HG03045 (cell line): ENCODE results near the gene ATP1A3.
"Not testable (repeated sequence)": the region's sequence is repeated elsewhere in the genome, so short reads cannot be mapped to it uniquely, and the experiment has no call there.

Experiments
- ATAC-seq: cut with Tn5 transposase; IDR thresholded peaks from one replicate; pipeline ENCODE4 v1.9.1; 2021; ENCODE audit warnings: mild to moderate bottlenecking, moderate library complexity; ENCODE audit not compliant: unreplicated experiment

The ATP1A3 gene

DNA sequence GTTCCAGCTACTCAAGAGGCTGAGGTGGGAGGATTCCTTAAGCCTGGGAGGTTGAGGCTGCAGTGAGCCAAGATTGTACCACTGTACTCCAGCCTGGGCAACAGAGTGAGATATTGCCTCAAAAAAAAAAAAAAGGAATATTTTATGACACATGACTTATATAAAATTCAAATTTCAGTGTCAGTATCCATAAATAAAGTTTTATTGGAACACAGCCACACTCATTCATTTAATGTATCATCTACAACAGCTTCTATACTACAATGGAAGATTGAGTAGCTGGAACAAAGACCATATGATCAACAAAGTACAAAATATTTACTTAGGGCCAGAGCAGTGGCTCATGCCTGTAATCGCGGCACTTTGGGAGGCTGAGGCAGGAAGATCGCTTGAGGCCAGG lies 18.7 kb upstream of the ATP1A3 start:
- ATAC-seq: not testable (repeated sequence)

GRCh38 chr19:42010245-42011126 lies 16.5 kb upstream of the ATP1A3 start:
- no peak for ATAC-seq

DNA sequence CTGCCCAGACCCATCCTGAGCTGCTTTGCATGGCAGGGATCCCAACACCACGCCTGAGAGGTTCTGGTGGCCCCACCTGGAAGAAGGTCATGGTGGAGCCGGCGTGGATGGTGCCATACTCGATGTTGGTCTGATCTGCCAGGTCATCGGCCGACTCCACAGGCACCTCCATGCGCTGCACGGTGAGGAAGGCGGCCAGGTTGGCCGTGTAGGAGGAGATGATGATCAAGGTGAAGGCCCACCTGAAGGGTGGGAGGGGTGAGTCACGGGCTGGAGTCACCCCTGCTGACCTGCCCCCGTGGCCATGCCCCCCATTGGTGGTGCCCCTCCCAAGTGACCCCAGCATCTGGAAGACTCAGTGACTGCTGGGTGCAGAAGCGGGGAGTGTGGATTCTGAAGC lies 12.5 kb upstream of the ATP1A3 start:
- no peak for ATAC-seq

DNA sequence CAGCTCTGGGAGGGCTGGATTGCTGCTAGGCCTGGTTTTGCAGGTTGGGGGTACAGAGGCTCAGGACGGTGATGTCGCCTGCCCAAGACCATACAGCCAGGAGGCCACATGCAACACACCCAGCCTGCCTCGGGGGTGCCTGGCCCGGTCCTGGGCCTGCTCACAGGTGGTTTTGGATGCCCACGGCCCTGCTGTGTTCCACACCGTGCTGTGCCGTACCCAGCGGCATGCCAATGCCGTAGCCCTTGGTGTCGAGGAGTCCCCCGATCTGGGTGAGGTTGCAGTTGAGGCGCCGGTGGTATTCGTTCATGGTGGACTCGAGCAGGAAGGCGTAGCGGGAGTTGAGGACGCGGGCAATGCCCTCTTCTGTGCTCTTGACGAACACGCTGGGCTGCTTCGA lies 11.5 kb upstream of the ATP1A3 start:
- no peak for ATAC-seq

DNA sequence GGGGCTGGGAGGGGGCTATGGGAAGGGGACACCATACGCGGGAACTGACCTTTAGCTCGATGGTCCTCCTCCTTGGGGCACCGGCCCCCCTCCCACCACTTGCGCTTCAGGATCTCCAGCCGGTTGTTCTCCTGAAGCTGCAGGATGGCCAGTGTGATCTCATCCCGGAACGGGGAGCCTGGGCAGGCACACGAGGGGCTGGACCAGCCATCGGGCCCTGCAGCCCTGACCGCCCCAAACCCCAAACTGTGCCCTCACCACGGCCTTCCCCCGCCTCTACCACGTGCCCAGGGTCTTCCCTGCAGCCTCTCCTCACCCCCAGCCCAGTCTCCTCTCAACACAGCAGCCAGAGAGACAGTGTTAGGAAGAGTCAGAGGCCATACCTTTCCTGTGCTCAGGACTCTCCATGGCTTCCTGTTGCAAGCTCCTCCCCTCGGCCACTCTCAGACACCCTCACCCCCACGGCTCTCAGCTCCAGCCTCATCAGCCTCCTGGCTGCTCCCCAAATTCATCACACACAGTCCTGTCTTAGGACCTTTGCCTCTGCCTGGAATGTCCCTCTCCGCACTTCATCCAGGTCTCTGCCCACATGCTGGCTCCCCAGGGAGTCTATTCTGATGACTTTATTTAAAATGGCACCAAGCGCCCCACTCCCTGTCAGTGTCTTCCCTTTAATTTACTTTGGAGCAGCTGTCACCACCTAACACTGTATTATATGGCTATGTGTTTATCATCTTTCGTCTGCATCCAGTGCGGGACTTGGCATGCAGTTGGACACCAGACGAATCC lies 9.7 kb upstream of the ATP1A3 start:
- no peak for ATAC-seq

GRCh38 chr19:41999878-42000208 lies 5.8 kb upstream of the ATP1A3 start:
- no peak for ATAC-seq

GRCh38 chr19:41999071-41999877 lies 5.2 kb upstream of the ATP1A3 start:
- ATAC-seq: no peak

DNA sequence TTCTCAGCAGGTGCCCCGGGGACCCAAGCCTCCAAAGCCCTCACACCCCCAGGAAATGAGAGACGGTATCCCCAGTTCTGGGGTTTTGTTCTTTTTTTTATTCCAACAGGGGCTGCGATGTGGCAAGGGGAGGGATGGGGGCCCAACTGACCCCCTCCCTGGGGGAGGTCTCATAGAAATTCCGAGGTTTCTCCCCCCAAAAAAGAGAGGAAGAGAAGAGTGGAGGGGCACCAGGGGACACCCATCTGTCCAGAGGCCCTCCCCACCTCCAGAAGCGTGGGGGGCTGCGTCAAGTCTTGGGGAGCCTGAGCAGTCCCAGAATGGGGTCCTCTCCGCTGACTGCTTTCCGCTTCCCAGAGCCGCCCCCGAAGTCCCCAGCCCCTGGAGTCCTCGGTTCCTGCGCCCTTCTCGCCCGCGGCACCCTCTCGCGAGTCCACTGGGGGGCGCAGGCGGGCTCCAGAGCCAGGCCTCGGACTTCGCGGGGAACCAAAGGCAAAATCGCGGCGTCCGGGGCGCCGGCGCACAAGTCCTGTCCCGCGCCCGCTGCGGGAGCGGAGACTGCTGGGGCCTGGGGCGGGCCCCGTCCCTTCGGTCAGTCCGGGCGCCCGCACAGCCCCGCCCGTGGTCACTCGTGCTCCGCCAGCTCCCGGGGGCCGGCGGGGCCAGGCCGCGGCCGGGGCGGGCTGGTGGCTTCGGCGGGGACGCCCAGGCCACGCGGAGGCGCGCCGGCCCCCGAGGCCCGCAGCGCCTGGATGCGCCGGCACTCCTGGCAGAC lies 4.4 kb upstream of the ATP1A3 start:
- ATAC-seq: no peak

DNA sequence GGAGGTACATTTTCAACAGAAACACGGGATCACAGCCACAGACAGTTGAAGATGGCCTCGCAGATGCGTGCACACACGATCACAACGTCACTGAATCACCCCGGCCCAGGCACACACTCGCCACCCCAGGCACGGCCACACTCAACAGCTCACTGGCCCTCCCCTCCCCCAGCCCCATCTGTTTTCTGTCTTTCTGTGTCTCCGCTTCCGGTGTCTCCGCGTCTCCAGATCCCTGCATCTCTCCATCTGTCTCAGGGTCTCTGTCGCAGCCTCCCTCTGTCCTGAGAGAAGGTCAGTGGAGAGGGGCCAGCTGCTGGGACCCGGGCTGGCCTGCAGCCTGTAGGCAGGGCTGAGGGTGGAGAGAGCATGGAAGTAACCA lies 3.8 kb upstream of the ATP1A3 start:
- no peak for ATAC-seq

- no peak for ATAC-seq
These were observed 3.3 kb upstream of the ATP1A3 start for GRCh38 chr19:41997121-41997850.

DNA sequence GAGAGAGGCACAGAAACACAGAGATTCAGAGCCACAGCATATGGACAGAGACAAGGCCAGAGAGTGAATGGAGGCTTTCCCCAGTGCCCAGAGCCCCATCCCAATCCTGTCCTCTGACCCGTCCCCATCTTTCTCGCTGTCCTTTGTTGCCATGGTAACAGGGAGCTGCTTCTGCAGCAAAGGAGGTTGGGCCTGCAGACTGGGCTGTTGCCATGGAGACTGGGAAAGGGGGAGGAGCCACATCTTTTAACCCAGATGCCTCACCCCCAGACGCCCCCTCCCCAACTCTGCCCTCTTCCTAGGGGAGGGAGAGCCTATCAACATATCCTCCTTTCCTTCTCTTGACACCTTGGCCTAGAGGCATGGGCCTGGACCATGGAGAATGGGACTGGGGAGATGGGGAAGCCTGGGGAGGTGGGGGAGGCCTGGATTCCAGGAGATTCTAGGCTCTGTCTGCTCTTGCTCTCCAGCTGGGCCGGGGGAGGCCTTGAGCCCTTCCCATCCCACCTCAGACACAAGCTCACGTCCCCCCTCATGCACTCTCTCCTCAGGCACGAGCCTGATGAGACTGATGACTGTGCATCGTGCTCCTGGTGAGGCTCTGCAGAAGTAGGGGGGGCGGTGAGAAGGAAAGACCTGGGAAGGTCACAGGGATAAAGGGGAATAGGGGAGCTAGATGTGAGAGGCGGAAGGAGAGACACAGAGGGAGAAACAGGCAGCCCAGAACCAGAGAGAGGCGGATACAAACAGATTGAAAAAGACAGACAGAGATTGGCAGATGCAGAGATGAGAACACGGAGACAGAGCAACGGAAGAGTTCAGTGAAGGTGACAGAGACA lies 2.1 kb upstream of the ATP1A3 start:
- ATAC-seq: no peak

GRCh38 chr19:41994994-41995958 lies 1.2 kb upstream of the ATP1A3 start:
- no peak for ATAC-seq

DNA sequence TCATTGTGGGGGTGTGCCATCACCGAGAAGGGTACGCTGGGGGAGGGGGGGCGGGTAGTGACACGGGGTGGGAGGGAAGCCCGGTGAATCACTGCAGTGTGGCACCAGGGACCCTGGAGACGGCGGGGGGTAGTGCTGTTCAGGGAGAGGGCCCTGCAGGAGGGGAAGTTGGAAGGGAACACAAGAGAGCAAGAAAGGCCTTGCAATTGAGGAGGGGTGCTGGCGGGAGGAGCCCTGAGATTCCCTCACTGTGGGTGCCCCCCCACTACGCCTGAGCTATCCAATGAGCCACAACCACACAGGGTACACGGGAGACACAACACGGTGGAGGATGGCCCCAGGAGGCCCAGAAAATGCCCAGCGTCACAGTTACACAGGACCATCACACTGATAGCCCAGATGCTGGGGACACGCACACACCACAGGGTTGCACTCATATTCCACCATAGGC lies 516 bp upstream of the ATP1A3 start:
- no peak for ATAC-seq

DNA sequence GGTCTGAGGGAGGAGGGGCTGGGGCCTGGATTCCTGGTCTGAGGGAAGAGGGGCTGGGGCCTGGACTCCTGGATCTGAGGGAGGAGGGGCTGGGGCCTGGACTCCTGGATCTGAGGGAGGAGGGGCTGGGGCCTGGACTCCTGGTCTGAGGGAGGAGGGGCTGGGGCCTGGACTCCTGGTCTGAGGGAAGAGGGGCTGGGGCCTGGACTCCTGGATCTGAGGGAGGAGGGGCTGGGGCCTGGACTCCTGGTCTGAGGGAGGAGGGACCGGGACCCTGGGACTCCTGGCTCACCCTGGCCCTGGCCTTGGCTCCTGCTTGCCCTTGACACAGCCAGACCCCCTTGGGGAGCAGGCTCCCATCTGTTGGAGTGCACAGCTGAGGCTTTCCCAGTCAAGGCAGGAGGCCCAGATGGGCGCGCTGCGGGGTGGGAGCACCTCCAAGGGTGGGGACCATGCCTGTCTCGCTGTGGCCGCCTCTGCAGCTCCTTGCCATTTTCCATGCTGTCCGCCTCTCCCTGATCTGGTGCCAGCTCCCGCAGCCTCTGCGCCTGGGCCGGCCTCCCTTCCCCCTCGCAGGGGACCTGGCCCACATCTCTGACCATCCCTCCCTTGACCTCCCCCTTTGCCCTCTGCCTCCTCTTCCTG lies 2.0 kb downstream of the ATP1A3 start:
- not testable (repeated sequence) for ATAC-seq

- ATAC-seq: no peak
These were observed 3.0 kb downstream of the ATP1A3 start for GRCh38 chr19:41991025-41991424.

- no peak for ATAC-seq
These were observed 3.4 kb downstream of the ATP1A3 start for GRCh38 chr19:41990615-41991014.

DNA sequence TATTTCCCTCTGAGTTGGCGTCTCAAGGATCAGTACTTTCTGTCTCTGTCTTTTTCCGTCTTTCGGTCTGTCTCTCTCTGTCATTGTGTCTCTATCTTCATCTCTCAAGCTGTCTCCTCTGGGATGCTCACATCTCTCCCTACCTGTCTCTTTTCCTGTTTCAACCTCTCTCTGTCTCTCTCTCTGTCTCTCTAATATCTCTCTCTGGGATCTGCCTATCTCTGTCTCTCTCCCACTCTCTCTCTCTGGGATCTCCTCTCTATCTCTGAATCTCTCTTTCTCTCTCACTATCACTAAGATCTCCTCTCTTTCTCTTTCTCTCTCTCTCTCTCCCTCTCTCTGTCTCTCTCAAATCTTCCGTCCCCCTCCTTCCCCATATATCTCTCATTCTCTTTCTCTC lies 4.0 kb downstream of the ATP1A3 start:
- ATAC-seq: no peak
